Activated CD4-positive, alpha-beta T cell treated with anti-CD3 and anti-CD28 coated beads, Interleukin-2, amount 50 U/mL, for 16 hours (primary cell): ENCODE measurements around the gene CRB1.
"Not testable (repeated sequence)": the region's sequence is repeated elsewhere in the genome, so short reads cannot be mapped to it uniquely, and the experiment has no call there.

Experiments used
- DNase-seq: peaks from one replicate; pipeline ENCODE4 v3.0.0-alpha.2; 2020

The CRB1 gene

DNA sequence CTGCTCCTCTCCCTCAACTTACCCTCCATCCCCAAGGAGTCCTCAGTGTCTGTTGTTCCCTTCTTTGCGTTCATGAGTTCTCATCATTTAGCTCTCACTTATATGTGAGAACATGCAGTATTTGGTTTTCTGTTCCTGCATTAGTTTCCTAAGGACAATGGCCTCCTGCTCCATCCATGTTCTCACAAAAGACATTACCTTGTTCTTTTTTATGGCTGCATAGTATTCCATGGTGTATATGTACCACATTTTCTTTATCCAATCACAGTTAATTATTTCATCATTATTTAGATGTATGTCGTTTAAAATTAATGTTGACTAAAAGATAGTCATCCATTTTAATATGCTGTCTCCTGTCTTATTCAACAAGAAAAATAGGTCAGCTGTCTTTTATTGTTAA, 134.1 kb downstream of the CRB1 start:
- no peak for DNase-seq

DNA sequence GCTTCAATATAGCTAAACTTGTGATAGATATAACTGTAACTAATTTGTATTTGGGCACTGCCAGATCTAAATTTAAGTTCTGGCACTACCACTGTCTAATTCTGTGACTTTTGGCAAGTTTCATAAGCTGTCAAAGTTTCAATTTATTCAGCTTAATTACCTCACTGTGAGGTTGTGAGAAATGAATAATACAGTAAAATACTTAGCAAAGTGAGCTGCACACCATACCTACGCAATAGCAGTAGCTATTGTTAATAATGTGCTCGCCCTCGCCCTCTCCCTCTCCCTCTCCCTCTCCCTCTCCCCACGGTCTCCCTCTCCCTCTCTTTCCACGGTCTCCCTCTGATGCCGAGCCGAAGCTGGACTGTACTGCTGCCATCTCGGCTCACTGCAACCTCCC, 136.7 kb downstream of the CRB1 start:
- DNase-seq, result peak; percentile 2

- not testable (repeated sequence) for DNase-seq
Measured at GRCh38 chr1:197405614-197406013, 137.6 kb downstream of the CRB1 start.

DNA sequence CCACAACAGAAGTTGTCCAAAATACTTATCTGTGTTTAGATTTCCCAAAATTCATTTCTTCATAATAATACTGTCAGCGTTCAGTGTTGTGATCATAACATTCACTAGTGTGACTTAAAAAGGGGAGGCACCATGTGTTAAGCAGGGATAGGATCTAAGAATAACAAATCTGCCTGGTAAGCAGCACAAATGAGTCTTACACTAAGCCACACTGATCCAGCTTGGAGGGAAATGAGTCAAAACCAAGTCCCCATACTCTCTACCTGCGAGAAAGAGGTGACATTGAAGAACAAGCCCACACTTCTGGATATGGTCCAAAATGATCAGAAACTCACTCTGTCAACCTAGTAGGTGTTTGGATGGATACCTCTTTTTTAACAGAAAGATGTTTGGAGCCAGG, 145.5 kb downstream of the CRB1 start:
- DNase-seq, result peak; percentile 17

DNA sequence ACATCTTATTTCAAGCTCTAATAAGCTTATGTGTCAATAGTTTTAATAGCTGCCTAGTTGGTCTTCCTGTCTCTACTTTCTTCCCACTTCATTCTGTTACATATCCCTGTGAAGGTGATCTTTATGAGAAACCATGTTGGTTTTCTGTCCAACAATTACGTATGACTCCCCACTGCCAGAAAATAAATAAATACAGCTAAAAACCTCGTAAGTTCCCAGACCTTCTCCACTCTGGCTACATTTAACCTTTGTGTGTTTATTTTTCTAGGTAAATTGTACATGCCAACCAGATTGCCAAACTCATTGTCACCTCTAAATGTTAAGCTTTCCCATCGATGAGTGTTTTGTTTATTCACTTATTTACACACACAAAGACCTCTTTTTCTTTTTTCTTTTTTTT, 147.2 kb downstream of the CRB1 start:
- no peak for DNase-seq

- no peak for DNase-seq
Measured at GRCh38 chr1:197418693-197419092, 150.6 kb downstream of the CRB1 start.

DNA sequence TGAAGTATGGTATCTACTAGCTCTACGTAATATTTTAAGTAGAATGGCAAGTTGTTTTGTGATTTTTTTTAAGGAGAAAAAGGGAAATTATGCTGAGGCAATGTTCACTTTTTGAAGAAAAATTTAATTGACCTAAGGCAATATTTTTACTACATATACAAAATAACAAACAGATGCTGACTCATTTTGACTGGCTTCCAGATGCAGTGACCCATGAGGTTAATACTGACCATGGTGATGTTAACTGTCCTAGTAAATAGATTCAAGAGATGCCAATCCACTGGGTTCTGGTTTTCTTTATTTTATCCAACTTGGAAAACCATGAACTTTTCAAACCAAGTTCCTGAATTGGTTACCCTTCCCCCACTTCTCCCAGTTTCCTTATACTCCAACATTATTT, 154.9 kb downstream of the CRB1 start:
- no peak for DNase-seq

DNA sequence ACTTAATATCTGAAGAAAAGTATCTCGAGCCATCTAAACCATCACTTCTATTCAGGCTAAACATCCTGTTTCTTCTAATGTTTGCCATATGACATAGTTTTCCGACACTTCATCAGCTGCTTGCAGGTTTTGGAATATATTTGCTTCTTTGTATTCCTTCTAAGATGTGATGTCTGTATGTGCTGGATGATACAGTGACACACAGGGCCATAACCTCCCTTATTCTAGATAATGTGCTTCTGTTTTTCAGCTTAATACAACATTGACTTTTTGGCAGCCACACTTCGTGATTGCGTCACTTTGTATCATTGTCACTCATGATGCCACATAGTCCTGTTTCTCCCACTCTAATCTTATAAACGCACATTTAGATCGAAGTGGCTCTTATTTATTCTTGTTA, 156.3 kb downstream of the CRB1 start:
- no peak for DNase-seq

DNA sequence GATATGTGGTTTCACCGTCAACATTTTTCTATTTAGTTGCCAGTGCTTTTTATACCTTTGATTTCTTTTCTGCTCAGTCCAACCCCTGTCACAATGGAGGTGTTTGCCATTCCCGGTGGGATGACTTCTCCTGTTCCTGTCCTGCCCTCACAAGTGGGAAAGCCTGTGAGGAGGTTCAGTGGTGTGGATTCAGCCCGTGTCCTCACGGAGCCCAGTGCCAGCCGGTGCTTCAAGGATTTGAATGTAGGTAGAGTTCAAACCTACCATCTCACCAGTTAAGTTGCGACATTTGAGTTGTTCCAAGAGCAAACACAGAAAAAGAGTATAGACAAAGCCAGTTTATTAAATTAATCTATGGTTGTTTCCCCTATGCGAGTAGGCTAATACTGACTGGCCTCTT, 161.3 kb downstream of the CRB1 start:
- no peak for DNase-seq

GRCh38 chr1:197435224-197435623, 167.2 kb downstream of the CRB1 start:
- DNase-seq, result no peak

DNA sequence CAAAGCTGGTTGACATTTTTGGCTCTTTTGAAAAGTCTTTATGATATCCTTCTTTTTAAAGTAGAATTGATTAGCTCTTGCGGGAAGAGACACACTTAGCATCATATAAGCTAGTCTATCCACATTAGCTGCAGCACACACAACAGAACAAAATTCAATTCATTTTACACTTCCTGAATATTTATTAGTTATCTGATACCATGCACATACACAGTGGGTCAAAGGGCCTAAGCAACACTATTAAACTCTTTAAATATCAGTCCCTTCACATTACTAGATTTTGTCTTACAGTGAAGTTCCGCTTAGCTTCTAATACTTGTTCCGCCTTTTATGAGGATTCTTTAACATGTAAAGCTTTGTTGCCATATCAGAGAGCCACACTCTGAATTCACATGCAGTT, 169.5 kb downstream of the CRB1 start:
- no peak for DNase-seq

- DNase-seq, result no peak
Measured at GRCh38 chr1:197438010-197438790, 170.1 kb downstream of the CRB1 start.

- DNase-seq, result no peak
Measured at GRCh38 chr1:197439708-197440280, 171.7 kb downstream of the CRB1 start.

GRCh38 chr1:197440715-197441114, 172.7 kb downstream of the CRB1 start:
- DNase-seq, result no peak

GRCh38 chr1:197441999-197442414, 174.0 kb downstream of the CRB1 start:
- DNase-seq, result no peak

DNA sequence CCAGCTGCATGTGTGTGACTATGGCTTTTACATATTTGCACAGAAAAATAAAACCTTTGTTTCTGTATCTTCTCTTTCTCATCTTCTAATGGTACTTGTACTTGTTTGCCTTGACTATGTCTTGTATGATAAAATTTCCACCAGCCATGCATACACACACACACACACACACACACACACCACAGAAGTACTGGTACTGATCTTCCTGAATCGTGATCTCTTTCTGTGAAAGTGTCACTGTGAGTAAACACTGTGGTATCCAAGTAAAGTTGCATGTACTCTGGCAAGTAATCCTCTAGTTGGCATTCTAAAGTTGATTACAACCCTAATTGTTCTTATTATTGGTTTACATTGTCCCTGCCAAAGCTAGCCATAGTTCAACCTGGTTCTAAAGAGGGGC, 176.7 kb downstream of the CRB1 start:
- no peak for DNase-seq

GRCh38 chr1:197448121-197448779, 180.2 kb downstream of the CRB1 start:
- no peak for DNase-seq

- no peak for DNase-seq
Measured at GRCh38 chr1:197451381-197451780, 183.3 kb downstream of the CRB1 start.

DNA sequence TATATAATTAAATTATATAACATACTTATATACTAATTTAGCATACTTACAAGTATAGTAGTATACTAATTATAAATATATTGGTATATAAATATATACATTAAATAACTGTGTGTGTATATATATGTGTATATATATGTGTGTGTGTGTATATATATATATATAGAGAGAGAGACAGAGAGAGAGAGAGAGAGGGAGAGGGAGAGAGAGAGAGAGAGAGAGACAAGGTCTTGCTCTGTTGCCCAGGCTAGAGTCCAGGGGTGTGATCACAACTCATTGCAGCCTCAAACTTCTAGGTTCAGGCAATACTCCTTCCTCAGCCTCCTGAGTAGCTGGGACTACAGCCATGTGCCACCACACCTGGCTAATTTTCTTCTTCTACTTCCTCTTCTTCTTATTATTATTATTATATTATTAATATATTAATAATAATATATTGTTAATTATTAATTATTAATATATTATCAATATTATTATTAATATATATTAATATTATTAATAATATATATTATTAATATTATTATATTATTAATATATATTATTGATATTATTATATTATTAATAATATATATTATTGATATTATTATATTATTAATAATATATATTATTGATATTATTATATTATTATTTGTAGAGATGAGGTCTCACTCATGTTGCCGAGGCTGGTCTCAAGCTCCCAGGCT, 185.5 kb downstream of the CRB1 start:
- DNase-seq, result no peak

- DNase-seq, result no peak
Measured at GRCh38 chr1:197462539-197462938, 194.5 kb downstream of the CRB1 start.

DNA sequence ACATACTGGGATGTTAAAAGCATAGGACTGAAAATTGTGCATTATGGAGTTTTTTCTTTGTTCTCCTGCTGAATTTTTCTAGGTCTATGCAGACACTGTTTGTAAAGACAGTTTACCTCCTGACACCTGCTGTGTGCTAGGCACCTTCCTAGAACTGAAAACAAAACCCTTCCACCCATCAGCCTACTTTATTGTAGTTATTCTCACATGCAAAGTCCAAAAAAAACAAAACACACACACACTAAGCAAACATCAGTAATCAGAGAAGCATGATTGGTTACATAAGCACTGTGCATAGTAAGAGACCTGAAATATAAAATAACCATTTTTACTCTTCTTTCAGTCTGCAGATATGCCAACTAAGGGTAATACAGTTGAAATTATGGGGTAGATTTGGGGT, 195.1 kb downstream of the CRB1 start:
- no peak for DNase-seq

DNA sequence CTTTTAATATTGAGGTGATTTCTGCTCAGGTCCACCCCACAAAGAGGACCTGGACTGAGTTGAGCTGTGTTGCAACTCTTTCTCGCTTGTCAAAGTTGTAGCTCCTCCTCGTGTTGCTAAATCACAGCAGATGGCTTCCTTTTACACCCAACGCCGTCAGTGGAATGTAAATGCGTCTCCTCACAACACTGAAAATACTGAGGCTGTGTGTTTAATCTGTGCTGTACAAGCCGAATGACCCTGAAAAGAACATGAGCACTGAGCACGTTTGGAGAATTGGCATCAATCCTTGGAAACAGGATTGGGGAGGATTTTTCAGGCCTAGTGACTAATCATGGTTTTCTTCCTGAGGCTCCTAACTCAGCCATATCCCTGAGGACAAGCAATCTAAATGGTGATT, 196.0 kb downstream of the CRB1 start:
- no peak for DNase-seq

DNA sequence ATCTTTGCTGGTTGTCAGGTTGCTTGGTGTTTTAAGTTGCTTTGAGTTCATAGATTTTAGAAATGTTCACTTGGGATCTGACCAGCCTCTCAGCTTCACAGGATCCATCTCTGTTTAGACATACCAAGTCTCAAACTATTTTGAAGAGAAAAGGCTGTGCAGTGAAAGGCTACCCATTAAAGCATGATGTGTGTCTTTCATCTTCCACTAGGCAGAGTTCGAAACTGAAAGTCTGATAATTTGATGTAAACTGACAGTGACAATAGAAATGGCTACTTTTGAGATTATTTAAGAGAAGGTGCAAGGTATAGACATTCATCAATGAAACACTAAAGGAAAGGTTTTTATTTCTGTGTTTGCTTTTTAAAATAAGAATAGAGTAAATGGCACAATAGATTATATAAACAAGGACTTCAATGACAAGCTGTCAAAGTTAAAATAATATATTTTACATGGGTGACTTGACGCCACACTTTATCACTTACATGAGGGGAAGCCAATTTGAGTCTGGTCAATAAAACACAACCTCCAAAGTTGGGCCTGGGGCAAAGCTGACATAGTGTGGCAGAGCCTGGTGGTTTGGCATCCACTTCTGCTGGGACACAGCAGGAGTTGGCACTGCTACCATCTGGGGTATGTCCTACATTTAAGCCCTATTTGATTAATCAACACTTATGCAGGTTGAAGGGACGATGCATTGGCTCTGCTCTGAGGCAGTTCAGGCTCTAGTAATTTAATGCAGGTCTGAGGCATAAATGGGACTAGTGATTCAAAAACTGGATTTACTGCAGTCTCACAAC, 197.7 kb downstream of the CRB1 start:
- DNase-seq, result no peak
